ENCODE measurements around the gene ARRDC4. TPM values are rescaled to one million over a fixed set of nuclear protein-coding genes. Genes with fewer than 3 reads are reported as not detected.

Gene ARRDC4
- total and polyA plus RNA-seq, 2 of the 8 experiments (the other 6 are each of a cell fraction or from before 2014, with no cell fraction given) = 3.5 to 3.8 TPM

DNA sequence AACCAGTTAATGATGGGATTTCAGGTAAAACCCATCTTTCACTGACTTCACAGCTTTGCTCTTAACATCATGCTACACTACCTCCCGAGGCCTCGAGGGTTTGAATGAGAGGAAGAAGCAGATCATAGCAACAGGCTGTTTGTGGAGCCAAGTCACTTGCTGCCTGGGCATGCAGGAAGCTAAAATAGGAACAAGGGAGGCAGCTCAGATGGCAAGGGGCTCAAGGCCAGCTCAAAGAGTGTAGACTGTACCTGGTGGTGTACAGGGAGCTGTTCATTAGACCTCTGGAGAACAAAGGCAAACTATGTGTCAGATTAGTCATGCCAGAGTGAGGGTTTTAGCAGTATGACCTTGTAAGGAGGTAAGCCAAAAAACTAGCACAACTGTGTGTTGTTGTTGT, 28.8 kb downstream of the ARRDC4 start:
- Histone ChIP-seq H4K20me1 (replicated peaks in 1 of 2; ENCODE audit: control insufficient read depth in 1 of 2, insufficient read depth in 2 of 2, low read length in 2 of 2) (no peaks in the 10 kb centered on the region), H2BK5ac (ENCODE audit: low read depth, low read length) (no peak overlapping the region), H3K18ac (ENCODE audit: extremely low read depth, low read length) (no peak overlapping the region), H3K4me1 (replicated peaks in 1 of 4; ENCODE audit: control insufficient read depth in 3 of 4, insufficient read depth in 4 of 4, low read length in 3 of 4) (no peaks in the 10 kb centered on the region), H4K5ac (ENCODE audit: insufficient read length, low read depth, low read length) (no peak overlapping the region), H3K56ac (replicated peaks; ENCODE audit: insufficient read length, low read depth, low read length) (no peak overlapping the region), H3K79me1 (ENCODE audit: low read depth, low read length) (no peaks in the 10 kb centered on the region), H3K27ac (ENCODE audit: low read depth, low read length) (no peak overlapping the region), H3K36me3 (ENCODE audit: control insufficient read depth in 2 of 4, insufficient read depth in 4 of 4, low read length in 3 of 4) (no peaks in the 10 kb centered on the region), H2AK5ac (ENCODE audit: low read depth, low read length) (no peak overlapping the region), H4K8ac (ENCODE audit: extremely low read depth, insufficient read depth, low read length) (no peak overlapping the region), H3K9ac (replicated peaks in 1 of 4; ENCODE audit: extremely low read depth in 1 of 4, low read depth in 3 of 4, low read length in 3 of 4) (no peak overlapping the region), H2BK20ac (ENCODE audit: low read length) (no peak overlapping the region), H4K91ac (replicated peaks; ENCODE audit: insufficient read length, low read length) (no peak overlapping the region), H3K14ac (ENCODE audit: insufficient read length) (no peak overlapping the region), H3K4ac (replicated peaks; ENCODE audit: insufficient read length, low read depth, low read length) (no peak overlapping the region), H3K23ac (ENCODE audit: insufficient read length) (no peak overlapping the region), H3K4me3 (ENCODE audit: extremely low read depth in 1 of 4, insufficient read depth in 2 of 4, low read depth in 3 of 4, low read length in 4 of 4) (no peak overlapping the region), H2AFZ (ENCODE audit: low read length) (no peak overlapping the region), H3K79me2 (ENCODE audit: control insufficient read depth in 1 of 2, insufficient read depth in 2 of 2, low read length in 2 of 2) (no peaks in the 10 kb centered on the region), H3K27me3 (replicated peaks in 1 of 4; ENCODE audit: control insufficient read depth in 3 of 4, extremely low read depth in 1 of 4, insufficient read depth in 3 of 4, low read length in 3 of 4) (no peaks in the 10 kb centered on the region), H2BK12ac (ENCODE audit: low read depth, low read length) (no peak overlapping the region), H2BK120ac (replicated peaks; ENCODE audit: low read depth, low read length) (no peak overlapping the region), H2BK15ac (ENCODE audit: low read length) (no peak overlapping the region), H3K23me2 (ENCODE audit: low read depth, low read length) (no peaks in the 10 kb centered on the region), H3K4me2 (ENCODE audit: insufficient read depth in 1 of 2, low read depth in 2 of 2, low read length in 2 of 2) (no peak overlapping the region), H3K9me3 (ENCODE audit: insufficient read depth in 2 of 2, low read depth in 1 of 2, low read length in 1 of 2) (peaks cover 16 to 18% of the 10 kb centered on the region in 2 experiments)
- POLR2A ChIA-PET (ENCODE audit: partially characterized antibody) = no interaction called here
- no peak for TF ChIP-seq MAFK (IDR thresholded peaks at IDR 0.05; ENCODE audit: low read depth, low read length)
- TF ChIP-seq TAF7 (optimal IDR thresholded peaks at IDR 0.05; ENCODE audit: borderline replicate concordance, low read depth, low read length) = no peak
- TF ChIP-seq TBP (IDR thresholded peaks at IDR 0.05; ENCODE audit: low read depth, low read length) = no peak
- no peak for TF ChIP-seq TEAD4 (IDR thresholded peaks at IDR 0.05; ENCODE audit: low read depth, low read length)
- no peak for TF ChIP-seq BACH1 (IDR thresholded peaks at IDR 0.05; ENCODE audit: low read length)
- TF ChIP-seq FOSL1 (IDR thresholded peaks at IDR 0.05; ENCODE audit: insufficient read depth, low read depth, low read length) = no peak
- no peak for TF ChIP-seq RNF2 (IDR thresholded peaks at IDR 0.05; ENCODE audit: borderline replicate concordance, low read depth, low read length, missing control alignments, poor library complexity, severe bottlenecking)
- FAIRE-seq (no peak), DNase-seq (ENCODE audit: low read depth in 1 of 2, low spot score in 2 of 2) (no peak)
- CTCF ChIA-PET (ENCODE audit: partially characterized antibody) = no interaction called here
- 84% methylated on average over 2 of the region's 2 CpGs; no CpG with 5 or more reads in 1 of the 2 experiments for WGBS, 2 experiments (ENCODE audit: extremely low coverage in 1 of 2, insufficient coverage in 1 of 2, insufficient read length in 1 of 2, insufficient replicate concordance in 2 of 2, low coverage in 1 of 2, low lambda C conversion rate in 2 of 2, missing lambda C conversion rate in 1 of 2)

Data from H1 (cell line).